HepG2 (cell line): ENCODE results near the gene PNO1. TPM values are rescaled to one million over a fixed set of nuclear protein-coding genes. Genes with fewer than 3 reads are reported as not detected.

Source experiments
- ATAC-seq: fragments of 200-7000 bp; cut with Tn5 transposase; 3 replicates; pipeline ENCODE4 v1.9.1; 2020; ENCODE audit warnings: mild to moderate bottlenecking, moderate library complexity
- BruUV-seq: library from RNA; stranded (reverse); fragments of 400-500 nt; replicated peaks from 2 replicates; lab custom pipeline; 2021; lab: Mats Ljungman, UMichigan
- CTCF ChIA-PET: fragments of 300-600 bp; formaldehyde crosslinking; extraction: SDS; loops from one replicate; lab custom pipeline; 2021; ENCODE audit warnings: low total read pairs, inconsistent platforms, low intra/inter-chr PET ratio; lab: Yijun Ruan, JAX
- POLR2A ChIA-PET: fragments of 350-600 bp; sonication (Branson Sonifier 250); formaldehyde crosslinking; loops from one replicate; lab custom pipeline; 2020; ENCODE audit warnings: antibody characterized with exemption, inconsistent platforms; lab: Yijun Ruan, JAX
- DNase-seq: peaks from one replicate; pipeline ENCODE4 v3.0.0-alpha.2; 2015; ENCODE audit warnings: low spot score
- FAIRE-seq: peaks from 3 replicates; lab custom pipeline; 2011; peaks lifted over from hg19 to GRCh38; lab: Jason Lieb, UNC
- H2AFZ ChIP-seq: one replicate; pipeline ENCODE4 v1.6.1; 2011; ENCODE audit warnings: low read length, inconsistent platforms
- H3K27ac ChIP-seq: fragments of 300-600 bp; 3 replicates; pipeline ENCODE4 v1.8.0; 2011; ENCODE audit warnings: mixed run types, mild to moderate bottlenecking, mixed read lengths, low read length, inconsistent platforms; ENCODE audit not compliant: insufficient read depth; ENCODE audit errors: extremely low read length
- H3K27me3 ChIP-seq, 2 experiments: fragments of 200-600 bp in 1 of 2; 2 replicates in 1 of 2; 3 replicates in 1 of 2; pipeline versions ENCODE4 v1.6.0 to v1.8.0; 2011; ENCODE audit warnings: low read length in 2 of 2, mild to moderate bottlenecking in 2 of 2, moderate library complexity in 2 of 2, inconsistent platforms in 1 of 2; ENCODE audit not compliant: insufficient read depth in 2 of 2, control insufficient read depth in 1 of 2
- H3K36me3 ChIP-seq, 2 experiments: fragments of 200-600 bp in 1 of 2; replicated peaks in 1 of 2; 2 replicates in 1 of 2; 3 replicates in 1 of 2; pipeline versions ENCODE4 v1.5.1 to v1.8.0; 2011; ENCODE audit warnings: low read length in 2 of 2, inconsistent platforms in 1 of 2; ENCODE audit not compliant: insufficient read depth in 2 of 2, control insufficient read depth in 1 of 2
- H3K4me1 ChIP-seq: 2 replicates; pipeline ENCODE4 v1.5.1; 2012; ENCODE audit warnings: low read length, inconsistent platforms; ENCODE audit not compliant: insufficient read depth
- H3K4me2 ChIP-seq: 2 replicates; pipeline ENCODE4 v1.6.0; 2011; ENCODE audit warnings: low read depth, low read length, inconsistent platforms
- H3K4me3 ChIP-seq, 3 experiments: fragments of 200-600 bp in 1 of 3; sonication (generic), shearing (Covaris generic) in 1 of 3; replicated peaks in 1 of 3; 2 replicates each; pipeline ENCODE4 v1.5.1; 2011 to 2016; ENCODE audit warnings: low read length in 3 of 3, inconsistent platforms in 2 of 3, low read depth in 2 of 3, mild to moderate bottlenecking in 2 of 3, control low read depth in 1 of 3, mixed read lengths in 1 of 3; ENCODE audit not compliant: insufficient read depth in 1 of 3
- H3K79me2 ChIP-seq: one replicate; pipeline ENCODE4 v1.6.1; 2011; ENCODE audit warnings: low read length, inconsistent platforms; ENCODE audit not compliant: insufficient read depth
- H3K9ac ChIP-seq: 2 replicates; pipeline ENCODE4 v1.6.0; 2011; ENCODE audit warnings: mild to moderate bottlenecking, low read depth, low read length, inconsistent platforms; ENCODE audit not compliant: insufficient read depth
- H3K9me3 ChIP-seq: 2 replicates; pipeline ENCODE4 v1.5.1; 2012; ENCODE audit warnings: mild to moderate bottlenecking, low read length
- H4K20me1 ChIP-seq: 2 replicates; pipeline ENCODE4 v1.6.0; 2011; ENCODE audit warnings: inconsistent platforms, mild to moderate bottlenecking, low read length, moderate library complexity; ENCODE audit not compliant: insufficient read depth
- ATM ChIP-seq: fragments of 450-650 bp; IDR thresholded peaks from 2 replicates; pipeline ENCODE4 v1.7.1; 2017; ENCODE audit warnings: mild to moderate bottlenecking, borderline replicate concordance
- CEBPG ChIP-seq: IDR thresholded peaks from 2 replicates; pipeline ENCODE4 v1.6.1; 2016
- DBP ChIP-seq: sonication (generic); formaldehyde crosslinking; IDR thresholded peaks from 2 replicates; pipeline ENCODE4 v1.4.0; 2020; ENCODE audit warnings: missing genetic modification reagents; ENCODE audit errors: not compliant biosample characterization
- ELK4 ChIP-seq: sonication (generic); formaldehyde crosslinking; IDR thresholded peaks from 2 replicates; pipeline ENCODE4 v1.9.0; 2021; ENCODE audit warnings: missing genetic modification reagents, borderline replicate concordance
- MXD4 ChIP-seq: IDR thresholded peaks from 2 replicates; pipeline ENCODE4 v1.6.1; 2016; ENCODE audit warnings: mild to moderate bottlenecking, missing biosample characterization, missing genetic modification reagents
- POLR2G ChIP-seq: fragments of 200-400 bp; formaldehyde crosslinking; IDR thresholded peaks from 2 replicates; pipeline ENCODE4 v1.6.1; 2018; ENCODE audit warnings: mild to moderate bottlenecking, low read depth, low read length, moderate library complexity
- RBM22 ChIP-seq: fragments of 200-400 bp; formaldehyde crosslinking; optimal IDR thresholded peaks from 2 replicates; pipeline ENCODE3; 2017; ENCODE audit warnings: mild to moderate bottlenecking, low read length, moderate library complexity
- SNRNP70 ChIP-seq: fragments of 200-400 bp; formaldehyde crosslinking; IDR thresholded peaks from 2 replicates; pipeline ENCODE4 v1.6.1; 2017; ENCODE audit warnings: mild to moderate bottlenecking, low read depth, low read length, moderate library complexity
- ZC3H13 ChIP-seq: sonication (generic); formaldehyde crosslinking; IDR thresholded peaks from 2 replicates; pipeline ENCODE4 v1.8.1; 2023; ENCODE audit warnings: mild to moderate bottlenecking, missing genetic modification reagents, moderate library complexity
- ZNF605 ChIP-seq: sonication (generic); formaldehyde crosslinking; IDR thresholded peaks from 2 replicates; pipeline ENCODE4 v1.8.0; 2022; ENCODE audit warnings: mild to moderate bottlenecking, missing genetic modification reagents
- WGBS: methylation state at CpG from one replicate; pipeline ENCODE4 v1.1.6; 2017; ENCODE audit warnings: low lambda C conversion rate; 5-methylcytosine and 5-hydroxymethylcytosine counted together
- in situ Hi-C: cut with HindIII; loops from 2 replicates; pipeline ENCODE4 v1.10.0; 2017; ENCODE audit warnings: low pct_unique_long_range_greater_than_20kb; ENCODE audit not compliant: extremely low pct_ligation_motif_present
- intact Hi-C: fragments of 100-400 bp; cut with micrococcal nuclease; formaldehyde crosslinking; loops from one replicate; pipeline ENCODE4 v1.10.0; 2022; ENCODE audit not compliant: unreplicated experiment
- polyA plus RNA-seq, 8 experiments: library from polyadenylated mRNA; depleted of rRNA in 3 of 8; stranded (reverse) in 7 of 8; unstranded in 1 of 8; fragments of >200 nt; fragmentation: Illumina TruSeq in 4 of 8; extraction: Trizol in 4 of 8; gene quantifications; 2 replicates each; pipeline versions ENCODE4 v1.2.1 to v1.2.3, GENCODE V29; 2011 to 2016; ENCODE audit warnings: low read depth in 4 of 8, missing spikeins in 1 of 8, mixed read lengths in 1 of 8; ENCODE audit not compliant: insufficient read depth in 1 of 8
- total RNA-seq, 5 experiments: library from RNA; depleted of rRNA; stranded (reverse); fragments of >200 nt; fragmentation: Illumina TruSeq; extraction: Trizol; gene quantifications; 2 replicates each; pipeline ENCODE4 v1.2.3, GENCODE V29; 2016; ENCODE audit warnings: low read depth in 1 of 5

Gene PNO1
- total and polyA plus RNA-seq, 2 of the 13 experiments (the other 11 are each of a cell fraction or from before 2014, with no cell fraction given): 12.8 to 48.5 TPM

- Histone ChIP-seq H2AFZ (no peak overlapping the region), H3K27me3 (no peaks in the 10 kb centered on the region), H3K79me2 (no peaks in the 10 kb centered on the region), H4K20me1 (no peaks in the 10 kb centered on the region), H3K36me3 (peaks cover 9 to 74% of the 10 kb centered on the region in 2 experiments), H3K4me3 (no peak overlapping the region), H3K9me3 (no peaks in the 10 kb centered on the region), H3K9ac (no peak overlapping the region), H3K27ac (no peak overlapping the region), H3K4me2 (no peak overlapping the region), H3K4me1 (no peaks in the 10 kb centered on the region)
- ChIA-PET CTCF (no interaction called here), POLR2A (interaction anchor here (1.7 kb wide), 1 partner anchor 22 kb away, joined by 7 read pairs; the partner anchor contains the start of gene PNO1)
- in situ Hi-C loops: no loop called here
- TF ChIP-seq SNRNP70 (no peak), RBM22 (peak; percentile 67), DBP (CRISPR knock-in tag) (no peak), ZC3H13 (no peak), POLR2G (peak; percentile 8; the same call in 1 of the 2 replicates)
- FAIRE-seq (no peak), ATAC-seq (no peak), DNase-seq (no peak)
- intact Hi-C loops: no loop called here
- 94% methylated on average over 4 of the region's 4 CpGs for WGBS
- BruUV-seq: TSS peak; percentile 27
These were observed 21.4 kb downstream of the PNO1 start for GRCh38 chr2:68178954-68179627.

- no peak for ATAC-seq
- no TSS peak for BruUV-seq
- no peak overlapping the region for H3K27ac ChIP-seq
- TF ChIP-seq ELK4 (CRISPR knock-in tag) (no peak), MXD4 (CRISPR knock-in tag) (no peak), CEBPG (no peak), ATM (no peak), ZNF605 (CRISPR knock-in tag) (no peak)
- H3K4me1 ChIP-seq: peaks cover 7% of the 10 kb centered on the region
- peaks cover 4% of the 10 kb centered on the region; the same call in 1 of the 2 replicates for H4K20me1 ChIP-seq
- in situ Hi-C loops (no loop called here), intact Hi-C loops (no loop called here)
- no peak overlapping the region for H3K4me3 ChIP-seq
- H3K27me3 ChIP-seq: no peaks in the 10 kb centered on the region
- CTCF ChIA-PET: no interaction called here
- no peak overlapping the region for H3K9ac ChIP-seq
- no peaks in the 10 kb centered on the region for H3K9me3 ChIP-seq
- peaks cover 3% of the 10 kb centered on the region for H3K79me2 ChIP-seq
- peaks cover 13 to 60% of the 10 kb centered on the region in 2 experiments for H3K36me3 ChIP-seq
- POLR2A ChIA-PET: no interaction called here
- no peak overlapping the region for H3K4me2 ChIP-seq
- DNase-seq: no peak
- FAIRE-seq: no peak
- no peak overlapping the region for H2AFZ ChIP-seq
- 100% methylated on average over 1 of the region's 1 CpG for WGBS
These were observed 25.2 kb downstream of the PNO1 start for GRCh38 chr2:68182902-68183301.
